KOPT-K1 (cell line): ENCODE results near the gene PACRG.

ENCODE experiments used
- H3K27ac ChIP-seq: fragments of 200-600 bp; sonication (generic); 2 replicates; pipeline ENCODE4 v1.5.1; 2016; ENCODE audit warnings: antibody characterized with exemption, mild to moderate bottlenecking, low read depth, low read length; ENCODE audit not compliant: poor library complexity, severe bottlenecking
- H3K36me3 ChIP-seq: fragments of 200-600 bp; sonication (generic); 2 replicates; pipeline ENCODE4 v1.5.1; 2017; ENCODE audit warnings: antibody characterized with exemption, mild to moderate bottlenecking, low read length, moderate library complexity; ENCODE audit not compliant: insufficient read depth
- H3K9me3 ChIP-seq: fragments of 200-600 bp; sonication (generic); 2 replicates; pipeline ENCODE4 v1.5.1; 2017; ENCODE audit warnings: antibody characterized with exemption, low read length, mild to moderate bottlenecking; ENCODE audit not compliant: insufficient read depth, poor library complexity, severe bottlenecking

The PACRG gene

GRCh38 chr6:163348789-163349680 is 621.3 kb downstream of the PACRG start:
- Histone ChIP-seq H3K27ac (no peak overlapping the region), H3K9me3 (no peaks in the 10 kb centered on the region), H3K36me3 (no peaks in the 10 kb centered on the region)

GRCh38 chr6:163349696-163350095 is 621.9 kb downstream of the PACRG start:
- no peaks in the 10 kb centered on the region for H3K9me3 ChIP-seq
- H3K36me3 ChIP-seq = no peaks in the 10 kb centered on the region
- H3K27ac ChIP-seq = no peak overlapping the region

GRCh38 chr6:163351013-163351412 is 623.2 kb downstream of the PACRG start:
- Histone ChIP-seq H3K27ac (no peak overlapping the region), H3K36me3 (no peaks in the 10 kb centered on the region), H3K9me3 (no peaks in the 10 kb centered on the region)

- no peaks in the 10 kb centered on the region for H3K9me3 ChIP-seq
- no peaks in the 10 kb centered on the region for H3K36me3 ChIP-seq
- H3K27ac ChIP-seq = no peak overlapping the region
Measured at GRCh38 chr6:163352011-163352685, 624.4 kb downstream of the PACRG start.

- H3K27ac ChIP-seq = no peak overlapping the region
- no peaks in the 10 kb centered on the region for H3K36me3 ChIP-seq
- no peaks in the 10 kb centered on the region for H3K9me3 ChIP-seq
Measured at GRCh38 chr6:163352966-163353365, 625.2 kb downstream of the PACRG start.

GRCh38 chr6:163354085-163354484 is 626.3 kb downstream of the PACRG start:
- Histone ChIP-seq H3K27ac (no peak overlapping the region), H3K36me3 (no peaks in the 10 kb centered on the region), H3K9me3 (no peaks in the 10 kb centered on the region)

GRCh38 chr6:163354761-163355425 is 627.1 kb downstream of the PACRG start:
- Histone ChIP-seq H3K9me3 (no peaks in the 10 kb centered on the region), H3K36me3 (no peaks in the 10 kb centered on the region), H3K27ac (no peak overlapping the region)

GRCh38 chr6:163355426-163355991 is 627.7 kb downstream of the PACRG start:
- Histone ChIP-seq H3K9me3 (no peaks in the 10 kb centered on the region), H3K36me3 (no peaks in the 10 kb centered on the region), H3K27ac (no peak overlapping the region)

- Histone ChIP-seq H3K9me3 (no peaks in the 10 kb centered on the region), H3K27ac (no peak overlapping the region), H3K36me3 (no peaks in the 10 kb centered on the region)
Measured at GRCh38 chr6:163356324-163356723, 628.5 kb downstream of the PACRG start.

GRCh38 chr6:163356743-163357142 is 629.0 kb downstream of the PACRG start:
- no peak overlapping the region for H3K27ac ChIP-seq
- no peaks in the 10 kb centered on the region for H3K36me3 ChIP-seq
- H3K9me3 ChIP-seq = no peaks in the 10 kb centered on the region

- Histone ChIP-seq H3K9me3 (no peaks in the 10 kb centered on the region), H3K36me3 (no peaks in the 10 kb centered on the region), H3K27ac (no peak overlapping the region)
Measured at GRCh38 chr6:163364641-163365040, 636.9 kb downstream of the PACRG start.
